PFSK-1 (cell line): Measurements from ENCODE around the gene ATP6V1F.

Experiments
- FOXP2 ChIP-seq: optimal IDR thresholded peaks from 2 replicates; pipeline ENCODE3; 2011; ENCODE audit warnings: borderline replicate concordance, control low read depth, inconsistent platforms; ENCODE audit not compliant: insufficient read depth; ENCODE audit errors: extremely low read length, extremely low read depth
- POLR2AphosphoS5 ChIP-seq: IDR thresholded peaks from 2 replicates; pipeline ENCODE4 v1.6.1; 2012; ENCODE audit warnings: low read depth, mild to moderate bottlenecking, control low read depth, low read length, moderate library complexity
- SIN3A ChIP-seq: IDR thresholded peaks from 2 replicates; pipeline ENCODE4 v1.6.1; 2012; ENCODE audit warnings: mild to moderate bottlenecking, low read length, moderate library complexity, borderline replicate concordance; ENCODE audit not compliant: insufficient read depth
- TAF1 ChIP-seq: IDR thresholded peaks from 2 replicates; pipeline ENCODE4 v1.6.1; 2012; ENCODE audit warnings: low read length, control low read depth, borderline replicate concordance; ENCODE audit not compliant: insufficient read depth
- TF ChIP-seq, protein P1 (sequence below), 2 experiments: IDR thresholded peaks; 2 replicates each; pipeline versions ENCODE4 v1.6.1 to v1.8.0; 2011 to 2012; ENCODE audit warnings: low read depth in 2 of 2, low read length in 2 of 2, control low read depth in 1 of 2, inconsistent platforms in 1 of 2, mild to moderate bottlenecking in 1 of 2, moderate library complexity in 1 of 2; ENCODE audit not compliant: insufficient read depth in 1 of 2

Gene ATP6V1F

DNA sequence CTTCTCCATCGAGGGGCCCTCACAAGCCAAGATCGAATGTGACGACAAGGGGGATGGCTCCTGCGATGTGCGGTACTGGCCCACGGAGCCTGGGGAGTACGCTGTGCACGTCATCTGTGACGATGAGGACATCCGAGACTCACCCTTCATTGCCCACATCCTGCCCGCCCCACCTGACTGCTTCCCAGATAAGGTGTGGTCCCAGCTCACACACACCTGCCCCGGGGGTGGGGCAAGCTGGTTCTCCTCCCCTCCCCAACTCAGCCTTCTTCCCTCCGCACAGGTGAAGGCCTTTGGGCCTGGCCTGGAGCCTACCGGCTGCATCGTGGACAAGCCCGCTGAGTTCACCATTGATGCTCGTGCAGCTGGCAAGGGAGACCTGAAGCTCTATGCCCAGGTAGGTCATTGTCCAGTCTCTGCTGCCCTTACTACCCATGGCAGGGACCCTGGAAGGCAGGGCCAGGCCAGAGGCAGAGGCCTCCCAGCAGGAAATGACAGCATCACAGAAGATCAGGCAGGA lies 21.4 kb upstream of the ATP6V1F start:
- TF ChIP-seq POLR2AphosphoS5 (no peak), FOXP2 (no peak), SIN3A (no peak), TAF1 (no peak)
- TF ChIP-seq, protein P1, sequence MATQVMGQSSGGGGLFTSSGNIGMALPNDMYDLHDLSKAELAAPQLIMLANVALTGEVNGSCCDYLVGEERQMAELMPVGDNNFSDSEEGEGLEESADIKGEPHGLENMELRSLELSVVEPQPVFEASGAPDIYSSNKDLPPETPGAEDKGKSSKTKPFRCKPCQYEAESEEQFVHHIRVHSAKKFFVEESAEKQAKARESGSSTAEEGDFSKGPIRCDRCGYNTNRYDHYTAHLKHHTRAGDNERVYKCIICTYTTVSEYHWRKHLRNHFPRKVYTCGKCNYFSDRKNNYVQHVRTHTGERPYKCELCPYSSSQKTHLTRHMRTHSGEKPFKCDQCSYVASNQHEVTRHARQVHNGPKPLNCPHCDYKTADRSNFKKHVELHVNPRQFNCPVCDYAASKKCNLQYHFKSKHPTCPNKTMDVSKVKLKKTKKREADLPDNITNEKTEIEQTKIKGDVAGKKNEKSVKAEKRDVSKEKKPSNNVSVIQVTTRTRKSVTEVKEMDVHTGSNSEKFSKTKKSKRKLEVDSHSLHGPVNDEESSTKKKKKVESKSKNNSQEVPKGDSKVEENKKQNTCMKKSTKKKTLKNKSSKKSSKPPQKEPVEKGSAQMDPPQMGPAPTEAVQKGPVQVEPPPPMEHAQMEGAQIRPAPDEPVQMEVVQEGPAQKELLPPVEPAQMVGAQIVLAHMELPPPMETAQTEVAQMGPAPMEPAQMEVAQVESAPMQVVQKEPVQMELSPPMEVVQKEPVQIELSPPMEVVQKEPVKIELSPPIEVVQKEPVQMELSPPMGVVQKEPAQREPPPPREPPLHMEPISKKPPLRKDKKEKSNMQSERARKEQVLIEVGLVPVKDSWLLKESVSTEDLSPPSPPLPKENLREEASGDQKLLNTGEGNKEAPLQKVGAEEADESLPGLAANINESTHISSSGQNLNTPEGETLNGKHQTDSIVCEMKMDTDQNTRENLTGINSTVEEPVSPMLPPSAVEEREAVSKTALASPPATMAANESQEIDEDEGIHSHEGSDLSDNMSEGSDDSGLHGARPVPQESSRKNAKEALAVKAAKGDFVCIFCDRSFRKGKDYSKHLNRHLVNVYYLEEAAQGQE (IDR thresholded peaks at IDR 0.05; ENCODE audit: insufficient read depth in 1 of 2, low read depth in 2 of 2, low read length in 2 of 2), result no peak

GRCh38 chr7:128841921-128842673 lies 20.6 kb upstream of the ATP6V1F start:
- TF ChIP-seq, protein P1 (IDR thresholded peaks at IDR 0.05; ENCODE audit: insufficient read depth in 1 of 2, low read depth in 2 of 2, low read length in 2 of 2), result no peak
- TF ChIP-seq FOXP2 (no peak), TAF1 (no peak), POLR2AphosphoS5 (no peak), SIN3A (no peak)

DNA sequence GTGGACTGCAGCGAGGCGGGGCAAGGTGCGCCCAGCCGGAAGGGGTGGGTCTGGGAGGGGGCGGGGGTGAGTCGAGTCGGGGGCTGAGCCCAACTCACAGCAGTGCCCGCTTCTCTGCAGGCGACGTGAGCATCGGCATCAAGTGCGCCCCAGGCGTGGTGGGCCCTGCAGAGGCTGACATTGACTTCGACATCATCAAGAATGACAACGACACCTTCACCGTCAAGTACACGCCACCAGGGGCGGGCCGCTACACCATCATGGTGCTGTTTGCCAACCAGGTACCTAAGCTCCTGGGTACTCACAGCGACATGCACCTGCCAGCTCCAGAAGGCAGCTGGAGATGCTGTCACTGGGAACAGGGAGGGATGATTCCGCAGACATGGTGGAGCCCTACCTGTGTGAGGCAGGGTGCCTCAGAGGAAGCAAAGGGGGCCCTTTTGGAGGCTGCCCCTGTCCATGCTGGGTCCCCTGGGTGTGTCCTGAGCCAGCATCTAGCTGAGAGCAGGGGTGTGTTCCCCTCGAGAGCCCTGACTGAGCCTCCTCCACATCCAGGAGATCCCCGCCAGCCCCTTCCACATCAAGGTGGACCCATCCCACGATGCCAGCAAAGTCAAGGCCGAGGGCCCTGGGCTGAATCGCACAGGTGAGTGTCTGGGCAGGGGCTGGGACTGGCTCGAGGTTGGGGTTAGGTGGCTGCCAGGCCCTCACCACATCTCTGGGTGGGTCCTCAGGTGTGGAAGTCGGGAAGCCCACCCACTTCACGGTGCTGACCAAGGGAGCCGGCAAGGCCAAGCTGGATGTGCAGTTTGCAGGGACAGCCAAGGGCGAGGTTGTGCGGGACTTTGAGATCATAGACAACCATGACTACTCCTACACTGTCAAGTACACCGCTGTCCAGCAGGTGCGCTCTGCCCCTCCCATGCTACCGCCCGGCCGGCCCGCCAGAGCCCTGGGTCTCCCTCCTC lies 19.7 kb upstream of the ATP6V1F start:
- TF ChIP-seq TAF1, result no peak
- TF ChIP-seq SIN3A, result no peak
- no peak for TF ChIP-seq POLR2AphosphoS5
- TF ChIP-seq, protein P1 (IDR thresholded peaks at IDR 0.05; ENCODE audit: insufficient read depth in 1 of 2, low read depth in 2 of 2, low read length in 2 of 2), result no peak
- TF ChIP-seq FOXP2, result no peak

GRCh38 chr7:128843938-128844621 lies 18.6 kb upstream of the ATP6V1F start:
- TF ChIP-seq, protein P1 (IDR thresholded peaks at IDR 0.05; ENCODE audit: insufficient read depth in 1 of 2, low read depth in 2 of 2, low read length in 2 of 2), result no peak
- TF ChIP-seq POLR2AphosphoS5, result no peak
- TF ChIP-seq TAF1, result no peak
- no peak for TF ChIP-seq FOXP2
- TF ChIP-seq SIN3A, result no peak
